Hepatocyte (in vitro differentiated cells): Measurements from ENCODE around the gene RELA. TPM values are rescaled to one million over a fixed set of nuclear protein-coding genes. Genes with fewer than 3 reads are reported as not detected.

Experiments used
- DNase-seq: peaks from one replicate; pipeline ENCODE4 v3.0.0-alpha.2; 2016; ENCODE audit warnings: low spot score
- H2AFZ ChIP-seq: fragments of 200-600 bp; sonication (generic); 2 replicates; pipeline ENCODE4 v1.6.0; 2016; ENCODE audit warnings: antibody characterized with exemption, mild to moderate bottlenecking
- H3K27ac ChIP-seq: fragments of 200-600 bp; sonication (generic); 2 replicates; pipeline ENCODE4 v1.5.1; 2016; ENCODE audit warnings: mild to moderate bottlenecking
- H3K27me3 ChIP-seq: fragments of 200-600 bp; sonication (generic); 2 replicates; pipeline ENCODE4 v1.6.1; 2016
- H3K36me3 ChIP-seq: fragments of 200-600 bp; sonication (generic); replicated peaks from 2 replicates; pipeline ENCODE4 v1.5.1; 2016; ENCODE audit warnings: low read depth; ENCODE audit not compliant: insufficient read depth
- H3K4me1 ChIP-seq: fragments of 200-600 bp; sonication (generic); 2 replicates; pipeline ENCODE4 v1.5.1; 2016; ENCODE audit warnings: mild to moderate bottlenecking, moderate library complexity; ENCODE audit not compliant: insufficient read depth
- H3K4me2 ChIP-seq: fragments of 200-600 bp; sonication (generic); 2 replicates; pipeline ENCODE4 v1.6.0; 2016
- H3K4me3 ChIP-seq: fragments of 200-600 bp; sonication (generic); 2 replicates; pipeline ENCODE4 v1.5.1; 2016; ENCODE audit warnings: mild to moderate bottlenecking
- H3K79me2 ChIP-seq: fragments of 200-600 bp; sonication (generic); 2 replicates; pipeline ENCODE4 v1.6.0; 2017; ENCODE audit warnings: mild to moderate bottlenecking
- H3K9me2 ChIP-seq: fragments of 200-600 bp; sonication (generic); replicated peaks from 2 replicates; pipeline ENCODE4 v1.6.0; 2017; ENCODE audit warnings: mild to moderate bottlenecking; ENCODE audit not compliant: insufficient read depth
- H3K9me3 ChIP-seq: fragments of 200-600 bp; sonication (generic); 2 replicates; pipeline ENCODE4 v1.5.1; 2016; ENCODE audit warnings: low read depth, mild to moderate bottlenecking
- H4K20me1 ChIP-seq: fragments of 200-600 bp; sonication (generic); 2 replicates; pipeline ENCODE4 v1.6.0; 2016; ENCODE audit warnings: mild to moderate bottlenecking; ENCODE audit not compliant: insufficient read depth, poor library complexity, severe bottlenecking
- CTCF ChIP-seq: fragments of 200-600 bp; sonication (generic); IDR thresholded peaks from 2 replicates; pipeline ENCODE4 v1.5.1; 2016; ENCODE audit warnings: antibody characterized with exemption, mild to moderate bottlenecking; ENCODE audit not compliant: poor library complexity
- EZH2 ChIP-seq: fragments of 200-600 bp; sonication (generic); IDR thresholded peaks from 2 replicates; pipeline ENCODE4 v1.6.1; 2016; ENCODE audit warnings: antibody characterized with exemption, mild to moderate bottlenecking, borderline replicate concordance
- EZH2phosphoT487 ChIP-seq: fragments of 200-600 bp; sonication (generic); IDR thresholded peaks from one replicate; pipeline ENCODE4 v1.6.1; 2018; ENCODE audit warnings: antibody characterized with exemption, mild to moderate bottlenecking, low read depth, moderate library complexity; ENCODE audit not compliant: unreplicated experiment, severe bottlenecking
- WGBS: methylation state at CpG from one replicate; pipeline ENCODE4 v1.1.6; 2016; ENCODE audit warnings: low lambda C conversion rate; ENCODE audit errors: missing lambda C conversion rate; 5-methylcytosine and 5-hydroxymethylcytosine counted together
- polyA plus RNA-seq: library from polyadenylated mRNA; unstranded; fragments of >200 nt; fragmentation: Nextera tagmentation; extraction: Ambion mirVana; gene quantifications from 2 replicates; pipeline ENCODE4 v1.2.1, GENCODE V29; 2016
- total RNA-seq: library from RNA; depleted of rRNA; stranded (reverse); fragments of >200 nt; gene quantifications from 2 replicates; pipeline ENCODE4 v1.2.3, GENCODE V29; 2014

The RELA gene
- 28.1 and 32.7 TPM in 2 replicates for total RNA-seq
- polyA plus RNA-seq = 64.6 and 68.7 TPM in 2 replicates

- DNase-seq = peak; percentile 97
- WGBS = 1% methylated on average over 74 of the region's 91 CpGs
These were observed at the start of gene RELA for GRCh38 chr11:65662799-65663638. TSS of gene RELA (minus strand) at chr11:65662916. CDS start at chr11:65662832, 84 bp downstream.

GRCh38 chr11:65711785-65712632 is 49.3 kb upstream of the RELA start, which contains the start of gene KAT5:
TSS of gene KAT5 (plus strand) at chr11:65712252. CDS start at chr11:65712268, 16 bp downstream.
- 2% methylated on average over 36 of the region's 65 CpGs for WGBS
- no peaks in the 10 kb centered on the region for H3K9me3 ChIP-seq
- H3K27me3 ChIP-seq = no peaks in the 10 kb centered on the region
- TF ChIP-seq EZH2phosphoT487 (no peak), EZH2 (no peak), CTCF (peak; percentile 94)
- H3K27ac ChIP-seq = peak within 1 kb of the TSS; percentile 99
- no peaks in the 10 kb centered on the region for H3K36me3 ChIP-seq
- no peaks in the 10 kb centered on the region for H4K20me1 ChIP-seq
- peak within 1 kb of the TSS; percentile 77 for H3K4me2 ChIP-seq
- no peaks in the 10 kb centered on the region for H3K9me2 ChIP-seq
- peak; percentile 99 for DNase-seq
- H3K4me1 ChIP-seq = no peaks in the 10 kb centered on the region
- H3K79me2 ChIP-seq = peaks cover 24% of the 10 kb centered on the region
- peak within 1 kb of the TSS; percentile 67 for H3K4me3 ChIP-seq
- H2AFZ ChIP-seq = peak within 1 kb of the TSS; percentile 81

More at GRCh38 chr11:65662799-65663638, at the start of gene RELA:
- Histone ChIP-seq H3K4me2 (peak within 1 kb of the TSS; percentile 92), H3K36me3 (no peaks in the 10 kb centered on the region), H2AFZ (peak within 1 kb of the TSS; percentile 82), H3K27me3 (no peaks in the 10 kb centered on the region), H4K20me1 (no peaks in the 10 kb centered on the region), H3K4me3 (peak within 1 kb of the TSS; percentile 96), H3K79me2 (peaks cover 35% of the 10 kb centered on the region), H3K27ac (peak within 1 kb of the TSS; percentile 100), H3K4me1 (no peaks in the 10 kb centered on the region), H3K9me3 (no peaks in the 10 kb centered on the region), H3K9me2 (no peaks in the 10 kb centered on the region)
- TF ChIP-seq EZH2phosphoT487 = no peak
- no peak for TF ChIP-seq CTCF
- TF ChIP-seq EZH2 = no peak

GRCh38 chr11:65710421-65710820 is 47.7 kb upstream of the RELA start:
- peaks cover 24% of the 10 kb centered on the region for H3K79me2 ChIP-seq
- no peak overlapping the region for H3K4me2 ChIP-seq
- no peaks in the 10 kb centered on the region for H3K36me3 ChIP-seq
- no peaks in the 10 kb centered on the region for H3K27me3 ChIP-seq
- H3K4me1 ChIP-seq = no peaks in the 10 kb centered on the region
- no peak overlapping the region for H2AFZ ChIP-seq
- WGBS = 98% methylated on average over 3 of the region's 3 CpGs
- H3K9me3 ChIP-seq = no peaks in the 10 kb centered on the region
- H3K4me3 ChIP-seq = no peak overlapping the region
- no peak for TF ChIP-seq EZH2phosphoT487
- no peak for TF ChIP-seq CTCF
- no peak for TF ChIP-seq EZH2
- H3K27ac ChIP-seq = peak overlapping the region; percentile 33
- H3K9me2 ChIP-seq = no peaks in the 10 kb centered on the region
- no peak for DNase-seq
- no peaks in the 10 kb centered on the region for H4K20me1 ChIP-seq
